Adrenal gland (tissue), 12 donors: ENCODE measurements around the gene NUDT22. TPM values are rescaled to one million over a fixed set of nuclear protein-coding genes. Genes with fewer than 3 reads are reported as not detected.
A peak's percentile ranks its signal among the peaks of the same experiment; 100 is the strongest.

Source experiments
- DNase-seq, 7 donors: peaks; one replicate each; pipeline ENCODE4 v3.0.0-alpha.2; 2019 to 2020
- H3K27ac ChIP-seq, 5 donors: fragments of 200-600 bp; sonication (generic) in 4 of 5; 1 replicate in 3 of 5; 2 replicates in 2 of 5; pipeline versions ENCODE4 v1.5.1 to v1.8.0; 2016 to 2020; ENCODE audit warnings: mild to moderate bottlenecking in 1 of 5
- H3K27me3 ChIP-seq: fragments of 200-600 bp; 2 replicates; pipeline ENCODE4 v1.8.0; 2021
- H3K36me3 ChIP-seq, 2 donors: fragments of 200-600 bp; replicated peaks in 1 of 2; 1 replicate in 1 of 2; 2 replicates in 1 of 2; pipeline versions ENCODE4 v1.5.1 to v1.8.0; 2018 to 2022
- H3K4me1 ChIP-seq, 2 donors: fragments of 200-600 bp; replicated peaks in 1 of 2; 1 replicate in 1 of 2; 2 replicates in 1 of 2; pipeline versions ENCODE4 v1.5.1 to v1.8.0; 2018 to 2021
- H3K4me3 ChIP-seq, 4 donors: fragments of 200-600 bp; sonication (generic) in 3 of 4; one replicate each; pipeline ENCODE4 v1.5.1; 2016 to 2018
- H3K9me3 ChIP-seq, 3 donors: fragments of 200-600 bp; sonication (generic) in 1 of 3; replicated peaks in 1 of 3; 1 replicate in 2 of 3; 2 replicates in 1 of 3; pipeline versions ENCODE4 v1.5.1 to v1.8.0; 2016 to 2021
- POLR2A ChIP-seq, 2 donors: fragments of 450-650 bp; IDR thresholded peaks; one replicate each; pipeline ENCODE4 v1.6.1; 2017; ENCODE audit warnings: antibody characterized with exemption in 2 of 2, mild to moderate bottlenecking in 2 of 2, moderate library complexity in 1 of 2
- WGBS, 4 donors: extraction: QIAGEN DNeasy Blood & Tissue Kit in 2 of 4; methylation state at CpG; one replicate each; pipeline versions ENCODE4 v1.1.5 to v1.1.7; 2013 to 2017; 5-methylcytosine and 5-hydroxymethylcytosine counted together
- intact Hi-C, 2 donors: fragments of 100-400 bp; cut with DNase I; formaldehyde crosslinking; loops; one replicate each; pipeline versions ENCODE4 v1.14.1 to v1.15.0; 2022 to 2023
- polyA plus RNA-seq, 3 donors: library from polyadenylated mRNA; stranded (reverse); fragments of 200-250 nt in 2 of 3; fragments of 350-450 nt in 1 of 3; fragmentation: Illumina TruSeq in 1 of 3; extraction: RNeasy Lipid Tissue Mini Kit (QIAGEN cat#74804) in 1 of 3; gene quantifications; one replicate each; pipeline ENCODE4 v1.2.3, GENCODE V29; 2013 to 2014
- total RNA-seq, 9 donors: library from RNA; depleted of rRNA in 4 of 9; stranded (reverse); fragments of >200 nt in 4 of 9; fragments of 120-200 nt in 1 of 9; fragmentation: NEBNext Ultra II Directional in 1 of 9; extraction: Animal tissue kit (Norgen Biotek cat#: 25700) in 1 of 9; gene quantifications; one replicate each; pipeline versions ENCODE4 v1.1.0 to v1.2.4, GENCODE V29; 2013 to 2023
- TF ChIP-seq, protein P1 (sequence below), 6 experiments: fragments of 450-650 bp in 4 of 6; fragments of 200-600 bp in 2 of 6; sonication (generic) in 1 of 6; IDR thresholded peaks; 1 replicate in 5 of 6; 2 replicates in 1 of 6; pipeline versions ENCODE4 v1.5.1 to v1.8.0; 2016 to 2021; ENCODE audit warnings: antibody characterized with exemption in 6 of 6, mild to moderate bottlenecking in 2 of 6, moderate library complexity in 1 of 6
- donor health status: healthy with polysubstance abuse.
- donor health status: Bipolar disorder and iron deficiency.
- donor health status: DM: yes; HTN: yes; CAD: no.
- donor health status: DM: no; HTN: no; CAD: no.
- donor health status: DM: no; HTN: no; CAD: no.
- donor health status: DM: yes; HTN: yes; CAD: no.

NUDT22 gene
- total and polyA plus RNA-seq, 12 donors = 19.5 to 190 (median 80.8) TPM

DNA sequence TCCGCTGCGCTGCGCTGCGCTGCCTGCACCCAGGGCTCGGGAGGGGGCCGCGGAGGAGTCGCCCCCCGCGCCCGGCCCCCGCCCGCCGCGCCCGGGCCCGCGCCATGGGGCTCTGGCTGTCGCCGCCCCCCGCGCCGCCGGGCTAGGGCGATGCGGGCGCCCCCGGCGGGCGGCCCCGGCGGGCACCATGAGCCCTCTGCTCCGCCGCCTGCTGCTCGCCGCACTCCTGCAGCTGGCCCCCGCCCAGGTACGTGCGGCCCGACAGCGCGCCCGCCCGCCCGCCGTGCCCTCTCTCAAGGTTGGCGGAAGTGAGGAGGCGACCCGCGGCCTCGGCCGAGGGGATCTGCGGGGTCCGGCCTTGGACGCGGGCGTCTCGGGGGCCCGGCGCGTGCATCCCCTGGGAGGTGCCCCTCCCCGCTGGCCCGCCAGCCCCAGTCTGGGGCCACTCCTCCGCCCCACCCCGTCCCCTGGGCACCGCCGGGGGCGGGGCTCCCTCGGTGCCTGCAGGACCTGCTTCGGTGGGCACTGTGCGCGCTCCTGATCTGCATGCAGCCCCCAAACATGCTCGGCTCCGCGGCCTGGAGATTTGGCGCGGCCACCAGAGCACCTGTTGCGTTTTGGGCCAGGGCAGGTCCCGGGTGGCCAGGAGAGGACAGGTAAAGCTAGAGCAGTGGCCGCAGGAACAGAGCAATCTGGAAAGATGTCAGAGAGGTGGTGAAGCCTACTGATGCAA, 8.7 kb downstream of the NUDT22 start:
- TF ChIP-seq, protein P1, sequence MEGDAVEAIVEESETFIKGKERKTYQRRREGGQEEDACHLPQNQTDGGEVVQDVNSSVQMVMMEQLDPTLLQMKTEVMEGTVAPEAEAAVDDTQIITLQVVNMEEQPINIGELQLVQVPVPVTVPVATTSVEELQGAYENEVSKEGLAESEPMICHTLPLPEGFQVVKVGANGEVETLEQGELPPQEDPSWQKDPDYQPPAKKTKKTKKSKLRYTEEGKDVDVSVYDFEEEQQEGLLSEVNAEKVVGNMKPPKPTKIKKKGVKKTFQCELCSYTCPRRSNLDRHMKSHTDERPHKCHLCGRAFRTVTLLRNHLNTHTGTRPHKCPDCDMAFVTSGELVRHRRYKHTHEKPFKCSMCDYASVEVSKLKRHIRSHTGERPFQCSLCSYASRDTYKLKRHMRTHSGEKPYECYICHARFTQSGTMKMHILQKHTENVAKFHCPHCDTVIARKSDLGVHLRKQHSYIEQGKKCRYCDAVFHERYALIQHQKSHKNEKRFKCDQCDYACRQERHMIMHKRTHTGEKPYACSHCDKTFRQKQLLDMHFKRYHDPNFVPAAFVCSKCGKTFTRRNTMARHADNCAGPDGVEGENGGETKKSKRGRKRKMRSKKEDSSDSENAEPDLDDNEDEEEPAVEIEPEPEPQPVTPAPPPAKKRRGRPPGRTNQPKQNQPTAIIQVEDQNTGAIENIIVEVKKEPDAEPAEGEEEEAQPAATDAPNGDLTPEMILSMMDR (IDR thresholded peaks at IDR 0.05) = peak in 1 of 6 experiments; percentile 21
- peak in 1 of 2 donors; percentile 14 for TF ChIP-seq POLR2A (IDR thresholded peaks at IDR 0.05)
- intact Hi-C loops = no loop called here
- whole genome bisulfite sequencing, 4 donors = 1 to 7% (median 4%) methylated on average over 3 to 77 of the region's 80 CpGs
- H3K9me3 ChIP-seq = no peaks in the 10 kb centered on the region
- H3K4me1 ChIP-seq = peaks cover 5 to 34% of the 10 kb centered on the region in 2 donors
- no peaks in the 10 kb centered on the region for H3K27me3 ChIP-seq
- peak overlapping the region; percentile 18 to 94 (median 72) for H3K4me3 ChIP-seq
- H3K36me3 ChIP-seq = peaks cover 0 to 19% of the 10 kb centered on the region in 2 donors
- DNase-seq = peak in 4 of 7 donors; percentile 52 to 69 (median 56)
- peak overlapping the region in 4 of 5 donors; percentile 57 to 92 (median 76) for H3K27ac ChIP-seq

DNA sequence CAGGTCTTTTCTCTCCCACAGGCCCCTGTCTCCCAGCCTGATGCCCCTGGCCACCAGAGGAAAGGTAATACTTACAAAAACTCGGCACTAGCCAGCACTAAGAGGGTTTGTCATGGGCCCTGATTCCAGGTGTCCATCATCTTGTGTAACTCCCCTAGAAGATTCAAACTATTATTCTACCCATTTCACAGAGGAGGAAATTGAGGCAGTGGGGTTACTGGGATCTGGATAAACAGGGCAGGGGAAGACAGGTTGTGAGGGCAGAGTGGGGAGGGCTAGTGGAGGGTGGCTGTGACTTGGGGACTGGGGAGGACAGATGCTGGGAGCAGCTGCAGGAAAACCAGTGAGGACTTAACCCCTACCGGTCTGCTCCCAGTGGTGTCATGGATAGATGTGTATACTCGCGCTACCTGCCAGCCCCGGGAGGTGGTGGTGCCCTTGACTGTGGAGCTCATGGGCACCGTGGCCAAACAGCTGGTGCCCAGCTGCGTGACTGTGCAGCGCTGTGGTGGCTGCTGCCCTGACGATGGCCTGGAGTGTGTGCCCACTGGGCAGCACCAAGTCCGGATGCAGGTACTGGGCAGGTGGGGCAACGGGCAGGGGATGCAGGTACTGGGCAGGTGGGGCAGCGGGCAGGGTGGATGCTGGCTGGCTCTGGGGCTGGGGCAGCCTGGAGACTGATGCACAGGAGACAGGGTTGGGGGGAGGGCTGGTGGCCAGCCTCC, 9.5 kb downstream of the NUDT22 start:
- peak overlapping the region in 3 of 5 donors; percentile 64 to 92 (median 89) for H3K27ac ChIP-seq
- H3K4me3 ChIP-seq = peak overlapping the region in 2 of 4 donors; percentile 51 to 92
- intact Hi-C loops = no loop called here
- TF ChIP-seq POLR2A (IDR thresholded peaks at IDR 0.05) = no peak
- TF ChIP-seq, protein P1 (IDR thresholded peaks at IDR 0.05) = no peak
- H3K9me3 ChIP-seq = no peaks in the 10 kb centered on the region
- DNase-seq = peak in 3 of 7 donors; percentile 20 to 35 (median 28)
- WGBS, 4 donors = 44 to 66% (median 54%) methylated on average over 1 to 12 of the region's 12 CpGs
- H3K27me3 ChIP-seq = no peaks in the 10 kb centered on the region
- H3K36me3 ChIP-seq = peaks cover 0 to 19% of the 10 kb centered on the region in 2 donors
- H3K4me1 ChIP-seq = peaks cover 12 to 40% of the 10 kb centered on the region in 2 donors

DNA sequence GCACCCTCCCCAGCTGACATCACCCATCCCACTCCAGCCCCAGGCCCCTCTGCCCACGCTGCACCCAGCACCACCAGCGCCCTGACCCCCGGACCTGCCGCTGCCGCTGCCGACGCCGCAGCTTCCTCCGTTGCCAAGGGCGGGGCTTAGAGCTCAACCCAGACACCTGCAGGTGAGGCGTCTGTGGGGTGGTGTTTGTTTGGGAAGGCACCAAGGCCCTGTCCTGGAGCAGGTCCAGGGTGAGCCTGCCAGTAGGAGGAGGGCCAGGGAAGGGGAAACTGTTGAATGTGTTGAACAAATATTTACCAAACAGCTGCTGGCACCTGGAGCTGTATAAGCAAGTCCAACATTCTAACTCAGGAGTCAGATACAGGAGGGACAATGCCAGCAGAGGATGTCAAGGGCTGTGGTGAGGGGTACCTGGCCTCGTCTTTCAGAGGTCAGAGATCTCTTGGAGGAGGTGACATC, 11.4 kb downstream of the NUDT22 start:
- Histone ChIP-seq H3K4me1 (peaks cover 15 to 36% of the 10 kb centered on the region in 2 donors), H3K9me3 (no peaks in the 10 kb centered on the region), H3K27ac (no peak overlapping the region), H3K4me3 (no peak overlapping the region), H3K36me3 (peaks cover 0 to 19% of the 10 kb centered on the region in 2 donors), H3K27me3 (no peaks in the 10 kb centered on the region)
- 68 to 84% (median 78%) methylated on average over 12 of the region's 12 CpGs for WGBS, 4 donors
- intact Hi-C loops = no loop called here
- no peak for TF ChIP-seq POLR2A (IDR thresholded peaks at IDR 0.05)
- TF ChIP-seq, protein P1 (IDR thresholded peaks at IDR 0.05) = no peak
- peak in 1 of 7 donors; percentile 18 for DNase-seq

DNA sequence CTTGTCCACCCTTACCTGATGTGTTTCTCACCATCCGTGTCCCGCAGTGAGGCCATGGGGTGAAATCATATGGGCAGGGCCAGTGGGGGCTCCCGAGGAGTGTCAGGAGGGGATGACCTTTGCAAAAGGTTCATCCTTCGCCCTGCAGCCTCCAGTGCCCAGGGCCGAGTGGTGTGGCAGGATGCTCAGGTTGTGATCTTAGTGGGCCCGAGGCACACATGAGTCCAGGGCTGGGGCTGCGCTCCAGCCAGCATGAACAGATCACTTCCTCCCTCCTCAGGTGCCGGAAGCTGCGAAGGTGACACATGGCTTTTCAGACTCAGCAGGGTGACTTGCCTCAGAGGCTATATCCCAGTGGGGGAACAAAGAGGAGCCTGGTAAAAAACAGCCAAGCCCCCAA, 12.0 kb downstream of the NUDT22 start:
- peak overlapping the region in 2 of 5 donors; percentile 97 to 99 for H3K27ac ChIP-seq
- intact Hi-C loops = no loop called here
- peaks cover 0 to 20% of the 10 kb centered on the region in 2 donors for H3K36me3 ChIP-seq
- whole genome bisulfite sequencing, 4 donors = 83 to 100% (median 93%) methylated on average over 2 to 9 of the region's 9 CpGs
- H3K9me3 ChIP-seq = no peaks in the 10 kb centered on the region
- peak in 1 of 7 donors; percentile 8 for DNase-seq
- H3K4me1 ChIP-seq = peaks cover 20 to 41% of the 10 kb centered on the region in 2 donors
- TF ChIP-seq, protein P1 (IDR thresholded peaks at IDR 0.05) = no peak
- TF ChIP-seq POLR2A (IDR thresholded peaks at IDR 0.05) = no peak
- H3K27me3 ChIP-seq = no peaks in the 10 kb centered on the region
- no peak overlapping the region for H3K4me3 ChIP-seq
